PC-9 (cell line): ENCODE data around the gene FAM110A. TPM values are rescaled to one million over a fixed set of nuclear protein-coding genes. Genes with fewer than 3 reads are reported as not detected.

Experiments used
- BruUV-seq: library from RNA; stranded (reverse); fragments of 400-500 nt; replicated peaks from 2 replicates; lab custom pipeline; 2021; lab: Mats Ljungman, UMichigan
- CTCF ChIA-PET: fragments of 300-600 bp; sonication (Branson Sonifier 250); formaldehyde crosslinking; loops from one replicate; lab custom pipeline; 2022; ENCODE audit warnings: antibody characterized with exemption; lab: Charles Lee
- POLR2A ChIA-PET: fragments of 300-600 bp; sonication (Branson Sonifier 250); formaldehyde crosslinking; loops from one replicate; lab custom pipeline; 2022; ENCODE audit warnings: antibody characterized with exemption; ENCODE audit not compliant: unreplicated experiment; lab: Charles Lee
- DNase-seq, 2 experiments: peaks; one replicate each; pipeline versions ENCODE4 v3.0.0 to v3.0.0-alpha.2; 2015 to 2022; ENCODE audit warnings: mixed read lengths in 1 of 2
- H2AFZ ChIP-seq: fragments of 200-600 bp; sonication (generic); 2 replicates; pipeline ENCODE4 v1.8.1; 2017; ENCODE audit warnings: antibody characterized with exemption
- H3F3A ChIP-seq: fragments of 200-600 bp; sonication (generic); 2 replicates; pipeline ENCODE4 v1.8.1; 2017; ENCODE audit warnings: antibody characterized with exemption, mild to moderate bottlenecking, low read depth; ENCODE audit not compliant: insufficient read depth
- H3K27ac ChIP-seq: fragments of 200-600 bp; sonication (generic); 2 replicates; pipeline ENCODE4 v1.6.1; 2016; ENCODE audit warnings: mixed run types
- H3K27me3 ChIP-seq: fragments of 200-600 bp; sonication (generic); 2 replicates; pipeline ENCODE4 v1.6.1; 2016; ENCODE audit warnings: low read depth, mixed run types; ENCODE audit not compliant: insufficient read depth
- H3K36me3 ChIP-seq: fragments of 200-600 bp; sonication (generic); 2 replicates; pipeline ENCODE4 v1.6.1; 2016; ENCODE audit warnings: low read depth, mixed run types
- H3K4me1 ChIP-seq: fragments of 200-600 bp; sonication (generic); replicated peaks from 2 replicates; pipeline ENCODE4 v1.6.1; 2016; ENCODE audit warnings: mixed run types; ENCODE audit not compliant: insufficient read depth
- H3K4me2 ChIP-seq: fragments of 200-600 bp; sonication (generic); 2 replicates; pipeline ENCODE4 v1.6.1; 2017; ENCODE audit warnings: mixed run types
- H3K4me3 ChIP-seq: fragments of 200-600 bp; sonication (generic); 2 replicates; pipeline ENCODE4 v1.6.1; 2016; ENCODE audit warnings: mixed run types
- H3K79me2 ChIP-seq: fragments of 200-600 bp; sonication (generic); 2 replicates; pipeline ENCODE4 v1.6.1; 2017; ENCODE audit warnings: low read depth, mixed run types
- H3K9me2 ChIP-seq: fragments of 200-600 bp; sonication (generic); 2 replicates; pipeline ENCODE4 v1.8.1; 2017; ENCODE audit warnings: mild to moderate bottlenecking; ENCODE audit not compliant: insufficient read depth
- H3K9me3 ChIP-seq: fragments of 200-600 bp; sonication (generic); 2 replicates; pipeline ENCODE4 v1.8.1; 2016; ENCODE audit warnings: low read depth; ENCODE audit not compliant: insufficient read depth
- H4K20me1 ChIP-seq: fragments of 200-600 bp; sonication (generic); 2 replicates; pipeline ENCODE4 v1.8.1; 2017; ENCODE audit not compliant: insufficient read depth
- EZH2 ChIP-seq: fragments of 200-600 bp; sonication (generic); IDR thresholded peaks from 2 replicates; pipeline ENCODE4 v1.8.0; 2017; ENCODE audit warnings: antibody characterized with exemption, low read depth
- intact Hi-C: fragments of 100-400 bp; cut with micrococcal nuclease; formaldehyde crosslinking; loops from one replicate; pipeline ENCODE4 v1.10.0; 2022; ENCODE audit not compliant: unreplicated experiment
- total RNA-seq: library from RNA; stranded (reverse); gene quantifications from 2 replicates; pipeline ENCODE4 v1.2.3, GENCODE V29; 2021
- TF ChIP-seq, protein P1 (sequence below): fragments of 200-600 bp; sonication (generic); conservative IDR thresholded peaks from 2 replicates; pipeline ENCODE4 v1.6.1; 2017; ENCODE audit warnings: mixed run types, antibody characterized with exemption, mild to moderate bottlenecking, moderate library complexity

The FAM110A gene
- total RNA-seq, 1 experiment from 2014 or later: 30.8 TPM

DNA sequence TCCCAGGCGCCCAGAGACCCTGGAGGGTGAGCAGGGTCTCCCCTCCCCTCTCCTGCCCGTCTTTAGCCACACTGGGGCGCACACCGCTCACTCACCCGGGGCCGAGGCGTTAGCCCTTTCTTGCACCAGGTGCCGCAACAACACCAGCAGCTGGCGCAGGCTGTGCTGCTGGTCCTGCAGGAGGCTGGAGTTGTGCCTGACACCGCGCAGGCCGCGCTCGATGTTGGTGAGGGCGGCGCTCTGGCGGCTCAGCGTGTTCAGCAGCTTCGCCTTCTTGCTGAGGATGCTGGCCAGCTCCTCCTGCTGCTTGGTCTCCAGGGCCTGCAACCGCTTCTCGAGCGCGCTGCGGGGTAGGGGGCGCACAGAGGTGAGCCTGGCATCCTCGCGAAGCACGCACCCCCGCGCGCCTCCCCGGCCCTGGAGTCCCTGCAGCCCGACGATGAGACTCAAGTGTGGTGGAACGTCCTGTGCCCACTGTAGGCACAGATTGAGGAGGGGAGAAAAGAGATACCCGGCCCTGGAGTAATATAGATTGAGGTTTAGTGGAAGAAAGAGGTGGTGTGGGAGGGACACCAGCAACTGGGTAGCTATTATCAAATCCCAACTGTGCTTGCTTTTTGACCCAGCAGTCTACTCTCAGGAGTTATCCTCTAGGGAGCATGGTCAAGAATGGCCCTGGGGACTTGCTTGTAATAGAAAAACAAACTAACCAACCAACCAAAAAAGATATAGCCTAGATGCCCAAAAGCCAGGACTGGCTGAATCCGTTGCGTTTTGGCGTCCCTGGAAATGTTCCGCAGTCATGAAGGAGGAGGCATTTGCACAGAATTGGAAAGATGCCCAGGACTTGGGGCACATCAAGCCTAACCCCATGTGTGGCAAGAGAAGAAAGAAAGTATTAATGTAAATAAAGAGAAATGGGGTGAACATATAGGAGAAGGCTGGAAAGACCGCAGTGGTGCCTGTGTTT lies 51.8 kb downstream of the FAM110A start:
- no TSS peak for BruUV-seq

DNA sequence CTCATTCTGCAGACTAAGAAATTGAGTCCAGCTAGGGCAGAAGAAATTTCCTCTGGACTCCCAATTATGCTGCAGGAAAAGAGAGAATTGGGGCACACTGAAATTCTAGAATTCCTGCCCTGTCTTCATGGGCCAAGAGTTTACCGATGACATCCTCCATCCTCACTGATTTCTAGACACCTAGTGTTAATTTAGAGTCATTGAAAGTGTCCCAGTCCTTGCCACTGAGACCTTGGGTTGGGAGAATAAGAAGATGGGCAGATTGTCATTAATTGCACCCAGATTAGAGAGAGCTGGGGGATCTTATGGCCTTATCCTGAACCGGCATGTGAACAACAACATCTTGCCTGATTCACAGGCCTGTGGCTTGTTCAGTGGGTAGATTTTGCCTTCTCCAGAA lies 53.6 kb downstream of the FAM110A start:
- no peak for DNase-seq
- ChIA-PET CTCF (interaction anchor here (0.7 kb wide), 1 partner anchor 68 kb away, joined by 5 read pairs; no protein-coding TSS in a partner anchor), POLR2A (no interaction called here)
- Histone ChIP-seq H4K20me1 (no peaks in the 10 kb centered on the region), H3K4me1 (peaks cover 8% of the 10 kb centered on the region), H3F3A (no peaks in the 10 kb centered on the region; the same call in 1 of the 2 replicates), H3K9me2 (no peaks in the 10 kb centered on the region), H3K79me2 (no peaks in the 10 kb centered on the region), H3K9me3 (no peaks in the 10 kb centered on the region), H3K36me3 (no peaks in the 10 kb centered on the region), H3K4me2 (no peak overlapping the region), H3K27ac (no peak overlapping the region), H2AFZ (no peak overlapping the region), H3K27me3 (peaks cover 12% of the 10 kb centered on the region; the same call in 1 of the 2 replicates), H3K4me3 (no peak overlapping the region)
- TF ChIP-seq, protein P1, sequence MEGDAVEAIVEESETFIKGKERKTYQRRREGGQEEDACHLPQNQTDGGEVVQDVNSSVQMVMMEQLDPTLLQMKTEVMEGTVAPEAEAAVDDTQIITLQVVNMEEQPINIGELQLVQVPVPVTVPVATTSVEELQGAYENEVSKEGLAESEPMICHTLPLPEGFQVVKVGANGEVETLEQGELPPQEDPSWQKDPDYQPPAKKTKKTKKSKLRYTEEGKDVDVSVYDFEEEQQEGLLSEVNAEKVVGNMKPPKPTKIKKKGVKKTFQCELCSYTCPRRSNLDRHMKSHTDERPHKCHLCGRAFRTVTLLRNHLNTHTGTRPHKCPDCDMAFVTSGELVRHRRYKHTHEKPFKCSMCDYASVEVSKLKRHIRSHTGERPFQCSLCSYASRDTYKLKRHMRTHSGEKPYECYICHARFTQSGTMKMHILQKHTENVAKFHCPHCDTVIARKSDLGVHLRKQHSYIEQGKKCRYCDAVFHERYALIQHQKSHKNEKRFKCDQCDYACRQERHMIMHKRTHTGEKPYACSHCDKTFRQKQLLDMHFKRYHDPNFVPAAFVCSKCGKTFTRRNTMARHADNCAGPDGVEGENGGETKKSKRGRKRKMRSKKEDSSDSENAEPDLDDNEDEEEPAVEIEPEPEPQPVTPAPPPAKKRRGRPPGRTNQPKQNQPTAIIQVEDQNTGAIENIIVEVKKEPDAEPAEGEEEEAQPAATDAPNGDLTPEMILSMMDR: no peak
- no peak for TF ChIP-seq EZH2
- no TSS peak for BruUV-seq
- intact Hi-C loops: no loop called here

More for the DNA sequence above, 51.8 kb downstream of the FAM110A start:
- Histone ChIP-seq H3K4me2 (no peak overlapping the region), H3K36me3 (no peaks in the 10 kb centered on the region), H3K4me1 (peaks cover 25% of the 10 kb centered on the region), H3K27ac (no peak overlapping the region), H3K27me3 (no peaks in the 10 kb centered on the region), H4K20me1 (no peaks in the 10 kb centered on the region), H3F3A (peaks cover 7% of the 10 kb centered on the region; the same call in 1 of the 2 replicates), H2AFZ (no peak overlapping the region), H3K79me2 (no peaks in the 10 kb centered on the region), H3K9me3 (no peaks in the 10 kb centered on the region), H3K9me2 (no peaks in the 10 kb centered on the region), H3K4me3 (no peak overlapping the region)
- intact Hi-C loops: no loop called here
- CTCF ChIA-PET: no interaction called here
- POLR2A ChIA-PET: interaction anchor here (0.7 kb wide), 1 partner anchor 27 kb away, joined by 5 read pairs; no protein-coding TSS in a partner anchor
- no peak for TF ChIP-seq EZH2
- TF ChIP-seq, protein P1: no peak
- no peak for DNase-seq

DNA sequence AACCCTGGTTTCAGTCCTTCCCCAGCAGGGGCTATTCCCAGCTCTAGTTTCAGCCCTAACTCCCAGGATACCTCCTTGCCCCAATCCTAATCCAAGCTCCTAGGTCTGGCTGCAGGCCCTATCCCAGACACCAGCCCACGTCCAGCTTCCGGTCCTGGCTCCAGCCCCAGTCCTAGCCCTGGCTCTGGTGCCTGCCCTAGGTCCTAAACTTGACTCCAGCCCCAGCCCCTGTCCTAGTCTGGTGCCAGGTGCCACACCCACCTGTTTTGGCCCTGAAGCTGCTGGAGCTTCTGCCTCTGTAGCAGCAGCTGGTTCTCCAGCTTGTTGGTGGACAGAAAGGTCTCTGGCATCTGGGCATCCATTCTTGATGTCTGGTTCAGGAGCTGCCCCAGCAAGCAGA lies 54.5 kb downstream of the FAM110A start:
- Histone ChIP-seq H3K4me3 (no peak overlapping the region), H3K4me1 (no peaks in the 10 kb centered on the region; the same call in 1 of the 2 replicates), H3K27me3 (peaks cover 15% of the 10 kb centered on the region), H3K4me2 (no peak overlapping the region), H3F3A (no peaks in the 10 kb centered on the region; the same call in 1 of the 2 replicates), H3K9me3 (no peaks in the 10 kb centered on the region), H3K9me2 (no peaks in the 10 kb centered on the region), H4K20me1 (no peaks in the 10 kb centered on the region), H3K79me2 (no peaks in the 10 kb centered on the region), H3K27ac (no peak overlapping the region), H3K36me3 (no peaks in the 10 kb centered on the region), H2AFZ (no peak overlapping the region)
- CTCF ChIA-PET: no interaction called here
- no TSS peak for BruUV-seq
- POLR2A ChIA-PET: no interaction called here
- intact Hi-C loops: no loop called here
- no peak for DNase-seq
- TF ChIP-seq EZH2: no peak
- TF ChIP-seq, protein P1: no peak
